NCI-H510A treated with DMSO at 0.1 percent for 48 hours (cell line): ENCODE measurements around the gene RABGAP1L.

Source experiments
- DNase-seq: peaks from one replicate; lab custom pipeline; 2025; lab: John Stamatoyannopoulos, UW

RABGAP1L gene

GRCh38 chr1:174965362-174966007, 806.2 kb downstream of the RABGAP1L start:
- DNase-seq, result peak; percentile 35

- DNase-seq, result peak; percentile 39
Measured at GRCh38 chr1:174966008-174966572, 806.8 kb downstream of the RABGAP1L start.

- no peak for DNase-seq
Measured at GRCh38 chr1:174967845-174968705, 808.8 kb downstream of the RABGAP1L start.

- no peak for DNase-seq
Measured at GRCh38 chr1:174968750-174969244, 809.5 kb downstream of the RABGAP1L start.

GRCh38 chr1:174969977-174970376, 810.7 kb downstream of the RABGAP1L start:
- no peak for DNase-seq

GRCh38 chr1:174971466-174971865, 812.1 kb downstream of the RABGAP1L start:
- no peak for DNase-seq

- DNase-seq, result no peak
Measured at GRCh38 chr1:174971902-174972301, 812.6 kb downstream of the RABGAP1L start.

- no peak for DNase-seq
Measured at GRCh38 chr1:174974711-174975119, 815.4 kb downstream of the RABGAP1L start.

- DNase-seq, result no peak
Measured at GRCh38 chr1:174975764-174976163, 816.4 kb downstream of the RABGAP1L start.

GRCh38 chr1:174976436-174977108, 817.3 kb downstream of the RABGAP1L start:
- no peak for DNase-seq

GRCh38 chr1:174982971-174983689, 823.8 kb downstream of the RABGAP1L start:
- peak; percentile 59 for DNase-seq

GRCh38 chr1:174984952-174985351, 825.6 kb downstream of the RABGAP1L start:
- no peak for DNase-seq

GRCh38 chr1:174988539-174988938, 829.2 kb downstream of the RABGAP1L start:
- DNase-seq, result no peak

GRCh38 chr1:174988986-174989385, 829.7 kb downstream of the RABGAP1L start:
- no peak for DNase-seq

- no peak for DNase-seq
Measured at GRCh38 chr1:174989536-174990220, 830.4 kb downstream of the RABGAP1L start.

GRCh38 chr1:174990382-174990999, 831.2 kb downstream of the RABGAP1L start:
- DNase-seq, result peak; percentile 44

- DNase-seq, result no peak
Measured at GRCh38 chr1:174991473-174991872, 832.2 kb downstream of the RABGAP1L start.

GRCh38 chr1:174995121-174995520, 835.8 kb downstream of the RABGAP1L start:
- DNase-seq, result no peak

GRCh38 chr1:174995916-174996315, 836.6 kb downstream of the RABGAP1L start:
- no peak for DNase-seq

- DNase-seq, result no peak
Measured at GRCh38 chr1:174996476-174996875, 837.2 kb downstream of the RABGAP1L start.
